Measurements from ENCODE around the gene SSRP1.
"Not testable (repeated sequence)": the region's sequence is repeated elsewhere in the genome, so short reads cannot be mapped to it uniquely, and the experiment has no call there.

The SSRP1 gene

DNA sequence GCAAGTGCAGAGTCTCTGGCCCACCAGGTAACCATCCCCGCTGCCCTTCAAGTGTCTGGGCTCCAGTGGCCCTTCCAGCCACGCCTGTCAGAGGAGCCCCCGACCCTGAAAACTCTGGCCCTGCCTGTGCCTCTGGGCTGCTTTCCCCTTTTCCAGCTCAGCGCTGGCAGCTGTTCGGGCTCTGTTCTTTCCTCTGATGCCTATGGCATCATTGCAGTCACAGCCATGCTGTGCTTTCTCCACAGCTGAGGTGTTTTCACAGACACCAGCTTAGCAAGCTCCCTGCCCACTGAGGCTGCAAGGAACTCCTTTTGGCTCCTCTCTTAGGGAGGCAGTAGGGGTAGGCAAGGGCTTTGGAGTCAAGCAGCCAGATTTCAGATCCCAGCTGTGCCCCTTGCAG lies 23.7 kb upstream of the SSRP1 start:
- DNase-seq, result no peak

DNA sequence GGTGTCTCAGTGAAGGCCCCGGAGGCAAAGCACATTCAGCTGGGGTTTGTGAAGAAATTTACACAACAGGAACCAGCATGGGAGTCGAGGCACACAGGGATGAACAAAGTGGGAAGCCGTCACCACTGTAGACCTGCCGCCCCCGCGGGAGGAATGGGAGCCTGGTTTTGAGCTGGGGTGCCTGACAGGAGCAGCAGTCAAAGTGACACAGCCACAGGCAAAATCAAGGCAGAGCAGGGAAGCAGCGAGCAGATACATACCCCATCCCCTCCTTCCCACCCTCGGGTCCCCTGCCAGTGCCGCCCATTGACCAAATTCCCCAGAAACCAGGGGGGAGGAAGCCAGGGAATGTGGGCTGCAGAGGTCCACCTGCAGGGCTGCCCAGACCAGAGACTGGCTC lies 23.3 kb upstream of the SSRP1 start:
- DNase-seq, result no peak

DNA sequence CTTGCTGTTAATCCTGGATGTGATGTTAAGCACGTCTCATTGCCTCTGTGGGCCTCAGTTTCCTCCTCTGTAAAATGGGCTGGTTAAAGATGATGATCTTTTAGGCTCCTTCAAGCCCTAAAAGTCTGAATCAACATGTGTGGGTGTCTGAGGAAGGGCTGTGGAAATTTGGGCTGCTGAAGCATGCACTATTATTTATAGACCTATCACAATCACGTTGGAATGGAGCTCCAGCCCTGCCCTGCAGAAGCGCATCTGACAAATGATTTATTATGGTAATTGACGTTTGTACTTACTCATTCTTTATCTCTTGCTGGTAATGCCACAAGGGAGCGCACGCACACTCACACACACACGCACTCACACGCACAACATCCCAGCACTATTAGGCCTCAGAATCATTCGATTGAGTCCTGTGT lies 22.9 kb upstream of the SSRP1 start:
- DNase-seq, result no peak

DNA sequence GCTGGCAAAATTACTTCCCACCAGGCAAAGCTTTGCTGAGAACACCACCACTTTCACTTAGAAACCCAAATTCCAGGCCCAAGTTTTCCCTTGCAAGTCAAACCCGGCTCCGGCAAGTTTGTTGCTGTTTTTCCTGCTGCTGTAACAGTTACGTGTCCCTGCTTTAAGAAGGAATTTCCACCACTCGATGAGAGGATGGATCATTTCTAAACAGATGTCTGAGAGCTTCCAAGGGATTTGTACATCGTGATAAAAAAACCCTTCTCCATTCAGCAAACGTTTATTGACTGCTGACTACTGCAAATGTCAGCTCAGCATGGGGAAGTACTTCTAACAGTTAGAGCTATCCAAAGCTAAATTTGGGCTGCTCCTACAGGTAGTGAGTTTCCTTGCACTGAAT lies 22.2 kb upstream of the SSRP1 start:
- no peak for DNase-seq

DNA sequence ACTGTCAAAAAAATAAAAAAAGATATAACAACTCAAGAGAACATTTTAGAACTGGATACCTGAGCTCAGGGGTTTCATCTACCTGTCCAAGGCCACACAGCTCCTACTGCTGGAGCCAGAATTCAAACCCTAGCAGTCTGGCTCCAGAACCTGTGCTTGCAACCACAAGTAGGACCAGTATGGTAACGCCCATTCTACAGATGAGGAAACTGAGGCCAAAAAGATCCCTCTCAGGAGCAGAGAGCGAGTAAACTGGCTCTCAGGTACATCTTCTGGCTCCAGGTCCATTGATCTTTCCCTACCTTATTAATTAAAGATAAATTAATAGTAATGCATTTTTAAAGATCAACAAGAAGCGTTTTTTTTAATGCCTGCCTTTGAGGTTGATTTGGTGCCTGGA lies 21.6 kb upstream of the SSRP1 start:
- no peak for DNase-seq

DNA sequence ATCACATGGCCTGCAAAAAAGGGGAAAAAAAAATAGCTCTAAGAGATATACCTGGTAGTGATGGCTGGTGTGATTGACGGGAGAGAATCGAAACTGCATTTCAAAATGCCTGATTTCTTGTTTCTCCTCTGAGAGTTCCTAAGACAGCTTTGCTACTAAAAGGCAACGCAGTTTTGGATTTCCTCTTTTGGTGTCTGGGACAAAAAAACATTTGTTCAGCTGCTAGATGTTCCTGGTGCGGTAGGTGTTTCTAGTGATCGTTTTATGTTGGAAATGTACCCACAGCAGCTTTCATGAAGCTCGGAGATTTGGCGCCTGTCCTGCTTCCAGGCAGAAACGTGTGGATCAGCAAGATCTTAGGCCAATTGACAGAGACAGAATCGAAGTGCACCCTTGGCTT lies 20.6 kb upstream of the SSRP1 start:
- no peak for DNase-seq

DNA sequence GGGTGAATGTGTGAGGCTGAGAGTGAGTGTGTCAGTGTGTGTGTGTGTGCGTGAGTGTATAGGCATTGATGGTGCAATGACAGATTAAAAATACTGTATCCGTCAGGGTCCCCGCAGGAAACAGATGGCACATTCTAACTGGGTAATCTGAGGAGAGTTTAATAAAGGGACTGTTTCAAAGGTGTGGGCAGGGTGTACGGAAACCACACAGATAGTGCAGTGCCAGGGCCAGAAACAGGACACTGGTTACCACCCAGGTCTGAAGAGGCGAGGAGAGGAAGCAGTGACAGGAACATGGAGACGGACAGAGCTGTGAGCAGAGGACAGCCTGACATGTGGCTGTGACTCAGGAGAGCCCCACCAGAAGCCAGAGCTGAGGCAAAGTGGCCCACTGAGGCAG lies 19.0 kb upstream of the SSRP1 start:
- no peak for DNase-seq

DNA sequence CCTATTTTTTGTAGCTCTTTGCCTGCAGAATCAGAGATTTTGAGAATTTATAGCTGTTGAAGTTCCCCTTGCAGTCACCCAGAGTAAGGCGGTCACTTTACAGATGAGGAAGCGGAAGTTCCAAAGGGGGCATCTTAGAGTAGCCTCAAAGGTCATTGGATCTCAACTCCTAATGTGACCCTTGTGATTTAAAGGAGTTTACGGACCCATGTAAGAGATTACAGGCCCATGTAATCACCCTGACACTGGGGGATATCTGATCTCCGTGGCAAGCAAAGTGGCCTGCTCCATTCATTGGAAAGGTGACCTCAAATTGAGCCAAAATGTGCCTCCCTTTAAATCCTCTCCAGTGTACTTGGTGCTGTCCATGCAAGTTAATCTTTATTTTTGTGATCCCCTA lies 18.2 kb upstream of the SSRP1 start:
- DNase-seq, result no peak

DNA sequence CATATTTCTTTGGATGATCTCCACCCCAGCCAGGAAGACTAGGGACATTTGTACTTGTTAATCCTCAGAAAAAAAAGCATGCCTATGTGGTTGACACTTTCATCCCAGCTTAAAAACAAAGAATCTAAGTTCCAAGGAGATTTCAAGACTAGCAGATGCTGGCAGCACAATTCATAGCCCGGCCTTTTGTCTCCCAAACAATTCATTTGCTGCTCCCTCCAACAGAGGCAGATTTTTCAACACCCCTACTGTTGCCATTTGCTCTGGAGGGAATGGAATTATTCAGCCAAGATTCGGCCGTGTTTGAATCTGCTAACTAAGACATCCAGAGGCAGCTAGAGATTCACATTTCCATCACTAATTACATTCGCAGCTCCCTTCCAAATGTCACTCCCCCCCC lies 17.8 kb upstream of the SSRP1 start:
- no peak for DNase-seq

DNA sequence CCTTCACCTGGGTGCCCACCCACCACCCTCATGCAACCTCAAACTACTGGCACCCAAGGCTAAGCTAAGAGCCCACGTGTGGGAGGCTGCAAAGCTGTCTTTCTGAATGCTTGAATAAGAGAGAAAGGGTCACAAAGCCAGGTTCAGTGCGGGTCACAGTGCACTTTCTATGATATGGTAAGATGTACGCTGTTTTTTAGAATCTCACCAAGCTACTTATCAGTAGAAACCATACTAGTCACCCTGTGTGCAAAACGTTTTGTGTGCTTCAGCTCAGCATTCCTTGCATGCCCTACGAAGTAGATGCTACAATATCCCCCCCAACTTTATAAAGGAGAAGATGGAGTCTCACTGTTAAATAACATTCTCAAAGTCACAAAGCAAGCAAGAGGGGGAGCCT lies 17.3 kb upstream of the SSRP1 start:
- no peak for DNase-seq

DNA sequence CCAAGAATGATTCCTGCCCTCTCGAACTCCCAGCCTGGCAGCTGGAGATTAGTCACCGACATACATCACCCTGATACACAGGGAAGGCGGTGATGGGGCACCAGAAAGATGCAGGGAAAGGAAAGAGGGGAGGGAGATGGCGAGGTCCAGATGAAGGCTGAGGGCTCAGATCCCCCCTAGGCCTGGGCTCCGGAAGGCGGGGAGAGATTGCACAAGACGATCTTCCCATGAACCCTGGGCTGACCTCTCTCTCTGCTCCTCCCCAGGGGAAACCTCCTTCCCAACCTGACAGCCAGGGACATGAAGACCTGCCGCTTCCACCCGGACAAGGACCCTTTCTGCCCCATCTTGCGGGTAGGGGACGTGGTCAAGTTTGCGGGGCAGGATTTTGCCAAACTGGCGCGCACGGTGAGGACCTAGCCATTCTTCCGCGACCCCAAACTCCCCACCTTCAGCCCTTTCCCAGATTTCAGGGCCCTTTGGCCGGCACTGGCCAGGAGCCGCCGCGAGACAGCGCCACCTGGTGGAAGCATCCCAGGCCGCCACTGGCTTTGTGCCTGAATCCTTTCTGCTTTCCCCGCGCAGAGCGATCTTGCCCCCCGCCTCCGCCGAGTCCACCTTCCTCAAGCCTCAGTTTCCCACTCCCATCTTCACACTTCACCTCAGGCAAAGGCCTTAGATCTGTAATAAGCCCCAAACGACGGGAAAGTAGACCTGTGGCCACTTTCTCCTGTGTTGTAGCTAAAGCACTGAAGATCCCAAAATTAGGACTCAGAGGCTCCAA lies 14.0 kb upstream of the SSRP1 start:
- DNase-seq, result peak; percentile 53

DNA sequence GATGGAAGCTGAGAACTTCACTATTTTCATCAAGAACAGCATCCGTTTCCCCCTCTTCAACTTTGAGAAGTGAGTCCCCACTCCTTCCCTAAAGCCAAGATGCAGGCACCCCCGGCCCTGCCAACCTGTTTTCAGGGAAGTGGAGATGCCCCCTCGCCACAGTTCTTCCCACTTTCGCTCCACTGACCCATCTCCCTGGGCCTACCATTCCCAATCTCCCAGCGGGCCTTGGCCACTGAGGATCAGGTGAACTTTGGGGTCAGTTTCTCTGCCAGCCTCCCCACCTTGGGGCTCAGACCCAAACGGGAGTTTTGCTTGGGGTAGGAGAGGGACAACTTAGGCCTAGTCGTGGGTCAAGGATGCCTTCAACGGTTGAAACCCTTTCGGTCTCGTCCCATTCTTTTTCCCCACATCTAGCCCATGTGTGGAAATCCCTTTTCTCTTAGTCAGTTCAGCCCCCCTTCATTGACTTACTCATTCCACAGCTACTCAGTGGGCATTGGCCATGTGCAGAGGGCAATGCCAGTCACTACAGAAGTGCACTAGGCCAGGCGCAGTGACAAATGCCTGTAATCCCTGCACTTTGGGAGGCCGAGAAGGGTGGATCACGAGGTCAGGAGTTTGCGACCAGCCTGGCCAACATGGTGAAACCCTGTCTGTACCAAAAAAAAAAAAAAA lies 13.1 kb upstream of the SSRP1 start:
- DNase-seq, result no peak

DNA sequence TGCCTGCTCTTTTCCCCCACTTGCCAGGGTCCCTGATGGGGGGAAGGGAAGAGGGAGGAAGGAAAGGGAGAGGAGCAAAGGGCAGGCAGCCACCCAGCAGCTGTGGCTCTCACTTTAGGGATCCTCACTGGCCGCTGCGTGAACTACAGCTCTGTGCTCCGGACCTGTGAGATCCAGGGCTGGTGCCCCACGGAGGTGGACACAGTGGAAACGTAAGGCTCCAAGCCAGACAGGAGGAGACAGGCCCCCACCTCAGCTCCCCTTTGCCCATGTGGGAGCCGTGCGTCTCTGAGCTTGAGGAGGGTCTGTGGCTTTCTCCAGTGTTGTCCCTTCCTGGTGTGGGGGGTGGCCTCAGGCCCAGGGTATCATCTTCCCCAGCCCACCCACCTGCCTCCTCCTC lies 12.4 kb upstream of the SSRP1 start:
- DNase-seq, result no peak

DNA sequence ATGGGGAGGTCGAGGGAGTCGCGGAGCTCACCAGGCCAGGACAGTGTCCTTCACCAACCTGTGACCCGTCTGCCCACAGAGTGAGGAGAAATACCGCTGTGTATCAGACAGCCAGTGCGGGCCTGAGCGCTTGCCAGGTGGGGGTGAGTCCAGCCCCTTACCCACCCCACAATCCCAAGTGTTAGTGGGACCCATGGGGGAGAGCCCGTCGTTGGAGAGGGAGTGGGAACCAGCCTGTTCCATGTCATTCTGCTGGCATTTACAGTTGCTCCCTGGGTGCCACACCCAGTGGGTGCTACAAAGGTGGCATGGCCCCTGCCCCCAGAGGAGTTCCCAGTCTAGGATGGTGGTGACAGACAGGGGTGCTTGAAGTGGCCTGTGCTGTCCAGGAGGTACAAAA lies 11.6 kb upstream of the SSRP1 start:
- no peak for DNase-seq

DNA sequence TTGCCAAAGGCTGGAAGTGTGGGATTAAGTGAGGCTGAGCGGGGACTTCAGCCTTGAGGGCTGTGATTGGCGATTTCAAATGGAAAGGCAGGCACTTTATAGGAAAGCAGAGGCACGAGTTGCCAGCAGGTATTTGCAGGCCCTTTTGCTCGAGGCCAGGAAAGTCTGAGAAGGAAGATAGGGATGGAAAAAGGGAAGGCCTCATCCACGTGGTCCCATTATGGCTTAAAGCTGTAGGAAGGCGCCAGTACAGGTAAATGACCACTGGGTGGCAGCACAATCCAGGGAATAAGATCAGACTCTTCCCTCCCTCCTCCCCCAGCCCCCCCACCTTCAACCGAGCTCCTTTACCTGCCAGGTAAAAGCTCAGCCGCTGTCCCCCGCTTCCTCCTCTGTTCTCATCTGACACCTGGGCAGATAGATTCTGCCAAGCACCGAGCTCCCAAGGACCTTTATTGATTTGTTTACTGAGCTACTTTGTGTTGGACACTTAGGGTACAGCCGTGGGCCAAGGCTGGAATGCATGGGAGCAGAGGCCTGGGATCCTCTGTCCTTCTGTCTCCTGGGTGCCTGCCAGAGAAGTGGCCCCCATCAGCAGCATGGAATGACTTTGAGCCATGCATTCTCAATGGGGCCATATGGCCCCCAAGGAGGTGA lies 10.0 kb upstream of the SSRP1 start:
- DNase-seq, result peak; percentile 78

DNA sequence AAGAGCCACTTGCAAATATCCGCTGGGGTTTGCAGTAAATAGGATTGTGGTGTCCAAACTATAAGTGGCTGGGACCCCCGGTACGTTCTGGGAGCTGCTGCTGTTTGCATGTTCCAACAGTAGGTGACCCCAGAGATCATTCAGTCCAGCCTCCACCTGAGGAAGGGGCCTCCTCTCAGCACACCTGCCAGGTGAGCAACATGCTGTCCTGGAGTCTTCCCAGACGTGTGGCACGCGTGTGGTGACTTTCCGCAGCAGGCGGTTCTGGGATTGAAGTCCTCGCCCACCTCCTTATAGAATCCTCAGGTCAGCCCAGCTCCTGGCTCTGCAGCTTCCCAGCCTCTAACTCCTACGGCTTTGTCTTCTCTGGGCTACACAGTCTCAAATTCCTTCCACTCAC lies 9.1 kb upstream of the SSRP1 start:
- DNase-seq, result no peak

DNA sequence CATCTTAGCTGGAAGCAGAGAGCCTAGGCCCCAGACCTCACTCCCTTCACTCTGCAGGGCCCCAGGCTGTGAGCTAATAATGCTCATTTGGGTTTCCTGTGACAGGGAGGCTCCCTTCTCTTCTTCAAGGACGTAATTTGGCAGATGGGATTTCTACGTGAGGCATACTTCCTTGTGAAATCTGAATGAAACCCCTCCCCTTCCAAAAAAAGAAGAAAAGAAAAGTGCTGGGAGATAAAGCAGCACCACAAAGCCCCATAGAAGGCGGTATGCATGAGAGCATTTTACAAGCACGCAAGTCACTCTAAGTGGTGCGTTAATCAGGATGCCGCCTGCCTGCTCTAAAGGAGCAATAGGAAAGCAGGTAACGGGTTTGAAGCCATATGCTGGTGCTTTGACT lies 8.1 kb upstream of the SSRP1 start:
- no peak for DNase-seq

DNA sequence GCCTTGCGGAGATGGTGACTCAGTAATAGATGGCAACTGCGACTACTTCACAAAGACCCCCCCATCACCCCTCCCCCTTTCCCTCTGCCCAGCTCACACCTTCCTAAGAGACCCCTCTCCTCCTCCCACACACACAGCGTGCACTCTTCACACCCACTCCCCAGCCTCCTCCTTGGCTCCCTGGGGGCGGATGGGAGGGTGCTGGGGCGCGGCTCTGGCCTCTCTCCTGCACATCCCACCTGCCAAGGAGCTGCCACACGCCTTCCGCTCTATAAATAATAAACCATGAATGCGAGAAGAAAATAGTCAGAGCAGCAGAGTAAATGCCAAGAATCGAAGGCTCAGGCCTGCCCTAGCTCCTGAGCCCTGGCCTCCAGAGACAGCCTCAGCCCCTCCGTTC lies 7.0 kb upstream of the SSRP1 start:
- no peak for DNase-seq

DNA sequence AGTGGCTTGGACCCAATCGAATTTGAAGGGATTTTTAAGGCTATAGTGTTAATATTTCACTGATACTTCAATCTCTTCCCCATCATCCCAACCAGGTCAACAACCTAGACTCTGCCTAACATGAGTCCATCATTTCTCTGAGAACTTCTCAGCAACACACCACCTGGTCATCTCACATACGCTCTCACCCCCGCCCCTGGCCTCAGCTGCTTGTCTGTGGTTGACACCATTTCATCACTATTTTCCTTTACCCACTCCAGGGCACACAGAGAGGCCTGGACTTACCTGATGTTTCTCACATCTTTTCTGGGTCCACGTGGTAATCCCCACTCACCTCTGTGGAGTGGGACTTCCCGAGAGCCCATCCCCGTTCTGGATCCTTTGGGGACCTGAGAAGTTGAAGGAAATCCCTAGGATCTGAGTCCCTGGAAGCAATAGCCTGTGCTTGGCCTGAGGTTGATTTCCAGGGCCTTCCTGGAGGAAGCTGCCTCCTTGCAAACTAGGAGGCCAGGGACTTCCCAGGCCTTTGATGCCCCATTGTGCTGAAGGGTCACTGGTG lies 5.6 kb upstream of the SSRP1 start:
- no peak for DNase-seq

DNA sequence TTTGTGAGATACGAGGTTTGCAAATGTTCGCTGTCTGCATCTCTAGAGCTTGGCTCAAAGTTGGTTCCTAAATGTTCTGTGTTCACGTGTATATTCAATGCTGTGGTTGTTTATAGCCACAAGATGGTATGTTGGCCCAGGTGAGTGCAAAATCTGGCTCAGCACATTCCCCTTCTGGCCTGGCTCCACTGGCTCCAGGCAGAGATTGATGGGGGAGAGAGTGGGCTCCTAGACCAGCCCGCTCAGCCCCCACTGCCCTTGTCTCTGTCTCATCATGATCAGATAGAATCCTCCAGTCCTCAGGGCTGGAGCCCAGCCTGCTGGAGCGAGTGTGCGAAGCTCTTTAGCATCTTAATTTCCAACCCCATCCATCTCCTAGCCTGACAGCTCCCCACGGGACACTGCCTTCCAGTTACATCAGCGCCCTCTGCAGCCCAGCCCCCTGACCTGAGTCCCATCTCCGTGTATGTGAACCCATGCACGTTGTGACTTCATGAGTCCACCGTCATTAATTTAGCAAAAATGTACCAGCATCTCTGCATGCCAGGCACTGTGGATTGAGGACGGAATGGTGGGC lies 4.4 kb upstream of the SSRP1 start:
- DNase-seq, result no peak

DNA sequence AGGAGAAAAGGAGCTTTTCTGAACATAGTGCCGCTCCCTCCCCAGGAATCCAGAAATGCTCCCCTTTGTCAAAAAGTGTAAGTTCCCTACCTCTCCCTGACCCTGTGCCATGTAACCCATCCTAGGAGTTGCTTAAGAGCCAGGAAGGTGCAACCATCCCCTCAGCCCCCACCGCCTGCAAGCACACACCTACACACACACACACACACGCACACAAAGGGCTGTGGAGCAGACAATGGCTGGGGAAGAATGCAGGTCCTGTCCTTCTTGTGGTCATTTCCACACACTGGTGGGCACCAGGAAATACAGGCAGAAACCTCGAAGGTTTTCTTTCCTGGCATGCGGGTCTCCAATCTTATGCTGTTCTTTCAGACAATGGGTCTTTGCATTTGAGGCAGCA lies 3.6 kb upstream of the SSRP1 start:
- DNase-seq, result no peak

DNA sequence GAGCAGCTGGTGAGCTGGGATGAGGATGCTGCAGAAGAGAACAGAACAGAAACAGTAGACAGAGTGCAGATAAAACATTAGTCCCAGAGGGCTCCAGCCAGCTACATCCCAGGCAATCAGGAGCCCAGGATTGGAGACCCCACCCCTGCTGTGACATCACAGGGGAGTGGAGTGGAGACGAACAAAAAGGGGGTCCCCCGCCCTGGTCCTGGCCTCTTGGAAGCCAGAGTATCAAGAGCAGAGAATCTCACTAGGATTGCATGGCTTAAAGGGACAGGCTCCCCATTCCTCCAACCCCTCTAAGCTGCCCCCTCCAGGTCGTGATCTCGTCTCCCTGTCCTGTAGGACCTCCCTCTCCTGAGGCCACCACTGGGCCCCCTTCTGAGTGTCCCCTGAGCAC lies 2.5 kb upstream of the SSRP1 start, which contains the start of gene P2RX3:
Gene P2RX3 (plus strand): TSS at position 211 of the 400 bp plus-strand sequence. CDS start 199 bp downstream, outside the sequence.
- DNase-seq, result no peak

DNA sequence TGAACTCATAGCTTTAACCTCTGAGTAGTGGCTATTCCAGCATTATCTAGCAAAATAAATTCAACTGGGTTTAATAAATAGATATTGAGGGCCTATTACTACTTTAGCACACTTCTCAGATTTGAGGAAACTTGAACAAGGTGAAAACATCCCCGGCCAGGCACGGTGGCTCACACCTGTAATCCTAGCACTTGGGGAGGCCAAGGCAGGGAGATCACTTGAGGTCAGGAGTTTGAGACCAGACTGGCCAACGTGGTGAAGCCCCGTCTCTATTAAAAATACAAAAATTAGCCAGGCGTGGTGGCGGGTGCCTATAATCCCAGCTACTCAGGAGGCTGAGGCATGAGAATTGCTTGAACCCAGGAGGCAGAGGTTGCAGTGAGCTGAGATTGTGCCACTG lies 1.2 kb upstream of the SSRP1 start:
- not testable (repeated sequence) for DNase-seq
